K562 (cell line): ENCODE results near the gene SEC14L2. TPM values are rescaled to one million over a fixed set of nuclear protein-coding genes. Genes with fewer than 3 reads are reported as not detected.

Experiments used
- ATAC-seq: fragments of 200-7000 bp; cut with Tn5 transposase; 3 replicates; pipeline ENCODE4 v1.9.1; 2020; ENCODE audit warnings: moderate library complexity
- BruUV-seq: library from RNA; stranded (reverse); fragments of 400-500 nt; replicated peaks from 2 replicates; lab custom pipeline; 2021; lab: Mats Ljungman, UMichigan
- CTCF ChIA-PET: fragments of 300-600 bp; formaldehyde crosslinking; extraction: SDS; loops from one replicate; lab custom pipeline; 2021; ENCODE audit warnings: low intra/inter-chr PET ratio; lab: Yijun Ruan, JAX
- POLR2A ChIA-PET: fragments of 300-600, 350-650 bp; sonication (Branson Sonifier 250); formaldehyde crosslinking; extraction: SDS; loops from one replicate; lab custom pipeline; 2021; ENCODE audit warnings: antibody characterized with exemption, inconsistent platforms; lab: Yijun Ruan, JAX
- DNase-seq, 4 experiments: peaks; one replicate each; pipeline versions ENCODE4 v3.0.0 to v3.0.0-alpha.2; 2011 to 2018; ENCODE audit warnings: low spot score in 3 of 4, mixed read lengths in 3 of 4; ENCODE audit errors: extremely low read depth in 1 of 4
- FAIRE-seq: peaks from 2 replicates; lab custom pipeline; 2011; peaks lifted over from hg19 to GRCh38; lab: Jason Lieb, UNC
- H2AFZ ChIP-seq: 2 replicates; pipeline ENCODE4 v1.6.0; 2011; ENCODE audit warnings: low read depth, low read length, control low read depth, inconsistent platforms
- H3K27ac ChIP-seq: fragments of 200-600 bp; 3 replicates; pipeline ENCODE4 v1.8.0; 2011; ENCODE audit warnings: low read depth, mild to moderate bottlenecking, control low read depth, inconsistent platforms, low read length, moderate library complexity, mixed read lengths; ENCODE audit errors: extremely low read depth
- H3K27me3 ChIP-seq, 2 experiments: fragments of 300-600 bp in 1 of 2; 2 replicates in 1 of 2; 3 replicates in 1 of 2; pipeline versions ENCODE4 v1.6.0 to v1.8.0; 2011; ENCODE audit warnings: inconsistent platforms in 2 of 2, low read length in 2 of 2, mild to moderate bottlenecking in 1 of 2, mixed read lengths in 1 of 2, moderate library complexity in 1 of 2; ENCODE audit not compliant: control insufficient read depth in 2 of 2, insufficient read depth in 2 of 2
- H3K36me3 ChIP-seq: fragments of 300-600 bp; 3 replicates; pipeline ENCODE4 v1.8.0; 2011; ENCODE audit warnings: mild to moderate bottlenecking, low read length, inconsistent platforms; ENCODE audit not compliant: control insufficient read depth, insufficient read depth
- H3K4me1 ChIP-seq, 2 experiments: fragments of 200-600 bp in 1 of 2; replicated peaks in 1 of 2; 2 replicates in 1 of 2; 3 replicates in 1 of 2; pipeline versions ENCODE4 v1.5.1 to v1.8.0; 2011; ENCODE audit warnings: inconsistent platforms in 2 of 2, low read length in 2 of 2, mild to moderate bottlenecking in 1 of 2, mixed read lengths in 1 of 2, moderate library complexity in 1 of 2; ENCODE audit not compliant: control insufficient read depth in 2 of 2, insufficient read depth in 2 of 2
- H3K4me2 ChIP-seq: 2 replicates; pipeline ENCODE4 v1.6.1; 2011; ENCODE audit warnings: low read length, control low read depth, inconsistent platforms, mixed read lengths; ENCODE audit not compliant: insufficient read depth
- H3K4me3 ChIP-seq: fragments of 200-600 bp; sonication (generic), shearing (Covaris generic); 2 replicates; pipeline ENCODE4 v1.5.1; 2016; ENCODE audit warnings: control low read depth, inconsistent platforms
- H3K79me2 ChIP-seq: fragments of 200-600 bp; 3 replicates; pipeline ENCODE4 v1.8.0; 2011; ENCODE audit warnings: low read length, inconsistent platforms; ENCODE audit not compliant: control insufficient read depth, insufficient read depth
- H3K9ac ChIP-seq, 2 experiments: 2 replicates each; pipeline versions ENCODE4 v1.6.0 to v1.6.1; 2011; ENCODE audit warnings: low read depth in 2 of 2, low read length in 2 of 2, control low read depth in 1 of 2, inconsistent platforms in 1 of 2, mild to moderate bottlenecking in 1 of 2, mixed read lengths in 1 of 2; ENCODE audit not compliant: insufficient read depth in 1 of 2
- H3K9me1 ChIP-seq: one replicate; pipeline ENCODE4 v1.6.0; 2011; ENCODE audit warnings: inconsistent platforms, mild to moderate bottlenecking, low read length, moderate library complexity; ENCODE audit not compliant: control insufficient read depth, insufficient read depth
- H3K9me3 ChIP-seq: replicated peaks from 2 replicates; pipeline ENCODE4 v1.5.1; 2011; ENCODE audit warnings: low read depth, low read length, inconsistent platforms; ENCODE audit not compliant: control insufficient read depth, insufficient read depth
- H4K20me1 ChIP-seq: replicated peaks from 2 replicates; pipeline ENCODE4 v1.6.1; 2011; ENCODE audit warnings: low read length, inconsistent platforms, mixed read lengths; ENCODE audit not compliant: control insufficient read depth, insufficient read depth
- HNRNPK ChIP-seq: fragments of 200-400 bp; formaldehyde crosslinking; IDR thresholded peaks from one replicate; pipeline ENCODE4 v1.6.1; 2018; ENCODE audit warnings: mild to moderate bottlenecking, low read depth, low read length; ENCODE audit not compliant: poor library complexity, severe bottlenecking
- OTX1 ChIP-seq: fragments of 450-650 bp; formaldehyde crosslinking; IDR thresholded peaks from 2 replicates; pipeline ENCODE4 v1.4.0; 2022; ENCODE audit warnings: mild to moderate bottlenecking
- ZNF354B ChIP-seq: fragments of 250-450 bp; sonication (Bioruptor Pico); IDR thresholded peaks from 2 replicates; pipeline ENCODE4 v1.4.0; 2020
- WGBS: fragments of 100-300 bp; shearing (Covaris generic); methylation state at CpG from one replicate; pipeline ENCODE4 v1.1.6; 2016; ENCODE audit warnings: low coverage, mixed read lengths; ENCODE audit not compliant: insufficient coverage; ENCODE audit errors: missing lambda C conversion rate; 5-methylcytosine and 5-hydroxymethylcytosine counted together
- in situ Hi-C: fragments of 300-500 bp; cut with MboI; formaldehyde crosslinking; loops from 4 replicates; pipeline ENCODE4 v1.15.0; 2018; ENCODE audit warnings: inconsistent platforms, mixed read lengths
- intact Hi-C: fragments of 100-400 bp; cut with micrococcal nuclease; formaldehyde crosslinking; loops from 2 replicates; pipeline ENCODE4 v1.14.2; 2022
- polyA plus RNA-seq, 8 experiments: library from polyadenylated mRNA; depleted of rRNA in 4 of 8; stranded (reverse) in 5 of 8; unstranded in 3 of 8; fragments of >200 nt; fragmentation: Nextera tagmentation in 2 of 8; fragmentation: Illumina TruSeq in 1 of 8; extraction: Ambion mirVana in 2 of 8; extraction: Trizol in 1 of 8; gene quantifications; 2 replicates each; pipeline versions ENCODE4 v1.2.1 to v1.2.3, GENCODE V29; 2011 to 2014; ENCODE audit warnings: inconsistent platforms in 1 of 8, missing spikeins in 1 of 8
- total RNA-seq, 7 experiments: library from RNA; depleted of rRNA in 6 of 7; stranded (reverse); fragments of >200 nt in 6 of 7; fragmentation: Illumina TruSeq in 2 of 7; extraction: Trizol in 2 of 7; gene quantifications; 2 replicates each; pipeline versions ENCODE4 v1.2.1 to v1.2.3, GENCODE V29; 2011 to 2021; ENCODE audit warnings: low replicate concordance in 1 of 7
- TF ChIP-seq, protein P1 (sequence below): conservative IDR thresholded peaks from 2 replicates; pipeline ENCODE4 v1.6.1; 2011; ENCODE audit warnings: low read depth, mild to moderate bottlenecking, low read length; ENCODE audit not compliant: control insufficient read depth
- TF ChIP-seq, protein P2 (sequence below): sonication (generic); formaldehyde crosslinking; IDR thresholded peaks from 2 replicates; pipeline ENCODE4 v1.8.1; 2023; ENCODE audit warnings: mild to moderate bottlenecking, missing genetic modification reagents, moderate library complexity

Gene SEC14L2
- total and polyA plus RNA-seq, 9 of the 15 experiments (the other 6 are each of a cell fraction or from before 2014, with no cell fraction given) = 0.03 to 0.17 (median 0.10) TPM

DNA sequence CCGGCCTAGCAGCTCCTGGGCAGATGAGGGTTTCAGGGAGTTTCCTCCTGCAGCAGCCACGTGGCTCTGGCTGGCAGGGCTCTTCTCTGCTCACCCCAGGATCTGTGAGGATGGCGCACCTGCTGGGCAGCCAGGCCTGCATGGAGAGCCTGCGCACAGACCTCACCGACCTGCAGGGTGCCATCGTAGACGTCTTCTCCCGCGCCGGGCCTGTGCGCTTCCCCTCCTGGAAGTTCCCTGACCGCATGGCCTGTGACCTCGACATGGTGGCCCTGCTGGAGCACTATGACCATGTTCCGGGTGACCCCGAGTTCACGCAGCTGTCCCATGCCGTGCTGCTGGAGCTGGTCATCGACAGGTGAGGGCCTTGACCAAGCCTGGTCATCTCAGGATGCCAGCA lies 30.9 kb upstream of the SEC14L2 start:
- Histone ChIP-seq H3K27me3 (no peaks in the 10 kb centered on the region; a peak in 1 of 5 replicates), H3K9me3 (no peaks in the 10 kb centered on the region), H4K20me1 (no peaks in the 10 kb centered on the region), H3K4me3 (no peak overlapping the region), H3K4me2 (no peak overlapping the region), H3K9ac (no peak overlapping the region), H3K27ac (no peak overlapping the region), H3K9me1 (no peaks in the 10 kb centered on the region), H3K4me1 (peaks cover 0 to 12% of the 10 kb centered on the region in 2 experiments; a peak in 3 of 5 replicates), H3K79me2 (no peaks in the 10 kb centered on the region), H3K36me3 (no peaks in the 10 kb centered on the region), H2AFZ (no peak overlapping the region)
- in situ Hi-C loops (no loop called here), intact Hi-C loops (no loop called here)
- TF ChIP-seq HNRNPK (no peak), OTX1 (CRISPR knock-in tag) (no peak), ZNF354B (CRISPR knock-in tag) (no peak)
- TF ChIP-seq, protein P1, sequence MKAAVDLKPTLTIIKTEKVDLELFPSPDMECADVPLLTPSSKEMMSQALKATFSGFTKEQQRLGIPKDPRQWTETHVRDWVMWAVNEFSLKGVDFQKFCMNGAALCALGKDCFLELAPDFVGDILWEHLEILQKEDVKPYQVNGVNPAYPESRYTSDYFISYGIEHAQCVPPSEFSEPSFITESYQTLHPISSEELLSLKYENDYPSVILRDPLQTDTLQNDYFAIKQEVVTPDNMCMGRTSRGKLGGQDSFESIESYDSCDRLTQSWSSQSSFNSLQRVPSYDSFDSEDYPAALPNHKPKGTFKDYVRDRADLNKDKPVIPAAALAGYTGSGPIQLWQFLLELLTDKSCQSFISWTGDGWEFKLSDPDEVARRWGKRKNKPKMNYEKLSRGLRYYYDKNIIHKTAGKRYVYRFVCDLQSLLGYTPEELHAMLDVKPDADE = no peak
- TF ChIP-seq, protein P2, sequence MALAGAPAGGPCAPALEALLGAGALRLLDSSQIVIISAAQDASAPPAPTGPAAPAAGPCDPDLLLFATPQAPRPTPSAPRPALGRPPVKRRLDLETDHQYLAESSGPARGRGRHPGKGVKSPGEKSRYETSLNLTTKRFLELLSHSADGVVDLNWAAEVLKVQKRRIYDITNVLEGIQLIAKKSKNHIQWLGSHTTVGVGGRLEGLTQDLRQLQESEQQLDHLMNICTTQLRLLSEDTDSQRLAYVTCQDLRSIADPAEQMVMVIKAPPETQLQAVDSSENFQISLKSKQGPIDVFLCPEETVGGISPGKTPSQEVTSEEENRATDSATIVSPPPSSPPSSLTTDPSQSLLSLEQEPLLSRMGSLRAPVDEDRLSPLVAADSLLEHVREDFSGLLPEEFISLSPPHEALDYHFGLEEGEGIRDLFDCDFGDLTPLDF (CRISPR knock-in tag) = no peak
- ChIA-PET CTCF (no interaction called here), POLR2A (no interaction called here)
- FAIRE-seq (no peak), ATAC-seq (no peak), DNase-seq (no peak)
- BruUV-seq = no TSS peak
- 72% methylated on average over 12 of the region's 18 CpGs for WGBS
